ENCODE data around the gene STOML1.

STOML1 gene

GRCh38 chr15:74032606-74033561 is 40.8 kb upstream of the STOML1 start:
- no peak for TF ChIP-seq CTCF (IDR thresholded peaks at IDR 0.05; ENCODE audit: low read depth, low read length, missing control alignments)
- DNase-seq = no peak
- no peak overlapping the region for H3K27ac ChIP-seq
- no peak overlapping the region for H3K4me3 ChIP-seq (ENCODE audit: low read depth, low read length)
- peaks cover 54% of the 10 kb centered on the region for H3K36me3 ChIP-seq (replicated peaks)
- in situ Hi-C loops (cut with HindIII; ENCODE audit: low pct_ligation_motif_present, low sequenced_read_pairs) = no loop called here
- H3K27me3 ChIP-seq (replicated peaks) = no peaks in the 10 kb centered on the region

DNA sequence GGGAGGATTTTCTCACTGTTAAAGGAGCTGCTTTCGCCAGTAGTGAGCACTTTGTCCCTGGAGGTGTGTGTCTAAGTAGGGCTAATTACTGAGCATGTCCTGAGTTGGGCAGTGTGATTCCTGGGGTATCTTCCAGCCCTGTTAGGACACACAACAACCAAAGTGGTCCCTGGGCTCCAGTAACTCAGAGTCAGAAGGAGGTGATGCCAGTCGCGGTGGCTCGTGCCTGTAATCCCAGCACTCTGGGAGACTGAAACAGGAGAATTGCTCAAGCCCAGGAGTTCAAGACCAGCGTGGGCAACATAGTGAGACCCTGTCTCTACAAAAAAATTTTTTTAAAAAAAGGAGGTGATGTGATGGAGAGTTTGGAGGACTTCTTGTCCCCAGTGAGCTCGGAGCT is 40.0 kb upstream of the STOML1 start:
- in situ Hi-C loops (cut with HindIII; ENCODE audit: low pct_ligation_motif_present, low sequenced_read_pairs) = no loop called here
- no peak overlapping the region for H3K27ac ChIP-seq

DNA sequence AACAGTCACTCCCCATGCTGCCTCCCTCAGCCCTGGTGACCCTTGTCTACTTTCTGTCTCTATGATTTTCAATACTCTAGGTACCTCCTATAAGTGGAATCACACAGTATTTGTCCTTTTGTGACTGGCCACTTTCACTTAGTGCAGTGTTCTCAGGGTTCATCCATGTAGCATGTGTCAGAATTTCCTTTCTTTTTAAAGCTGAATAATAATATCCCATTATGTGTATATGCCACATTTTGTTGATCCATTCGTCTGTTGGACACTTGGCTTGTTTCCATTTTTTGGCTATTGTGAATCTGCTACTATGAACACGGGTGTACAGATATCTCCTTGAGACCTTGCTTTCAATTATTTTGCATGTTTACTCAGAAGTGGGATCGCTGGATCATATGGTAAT is 36.6 kb upstream of the STOML1 start:
- Histone ChIP-seq H3K36me3 (replicated peaks) (peaks cover 48% of the 10 kb centered on the region), H3K27me3 (replicated peaks) (no peaks in the 10 kb centered on the region), H3K4me3 (ENCODE audit: low read depth, low read length) (no peak overlapping the region), H3K27ac (no peak overlapping the region)
- DNase-seq = no peak
- in situ Hi-C loops (cut with HindIII; ENCODE audit: low pct_ligation_motif_present, low sequenced_read_pairs) = no loop called here
- no peak for TF ChIP-seq CTCF (IDR thresholded peaks at IDR 0.05; ENCODE audit: low read depth, low read length, missing control alignments)

More for the DNA sequence above, 40.0 kb upstream of the STOML1 start:
- Histone ChIP-seq H3K36me3 (replicated peaks) (peaks cover 58% of the 10 kb centered on the region), H3K4me3 (ENCODE audit: low read depth, low read length) (no peak overlapping the region), H3K27me3 (replicated peaks) (no peaks in the 10 kb centered on the region)
- TF ChIP-seq CTCF (IDR thresholded peaks at IDR 0.05; ENCODE audit: low read depth, low read length, missing control alignments) = no peak
- DNase-seq = no peak

GRCh38 chr15:74027688-74028087 is 35.6 kb upstream of the STOML1 start:
- Histone ChIP-seq H3K27me3 (replicated peaks) (no peaks in the 10 kb centered on the region), H3K4me3 (ENCODE audit: low read depth, low read length) (no peak overlapping the region), H3K27ac (no peak overlapping the region), H3K36me3 (replicated peaks) (peaks cover 47% of the 10 kb centered on the region)
- in situ Hi-C loops (cut with HindIII; ENCODE audit: low pct_ligation_motif_present, low sequenced_read_pairs) = no loop called here
- TF ChIP-seq CTCF (IDR thresholded peaks at IDR 0.05; ENCODE audit: low read depth, low read length, missing control alignments) = no peak
- no peak for DNase-seq

- no peak overlapping the region for H3K4me3 ChIP-seq (ENCODE audit: low read depth, low read length)
- no peak for TF ChIP-seq CTCF (IDR thresholded peaks at IDR 0.05; ENCODE audit: low read depth, low read length, missing control alignments)
- peak; percentile 25 for DNase-seq
- peaks cover 43% of the 10 kb centered on the region for H3K36me3 ChIP-seq (replicated peaks)
- no peaks in the 10 kb centered on the region for H3K27me3 ChIP-seq (replicated peaks)
- no peak overlapping the region for H3K27ac ChIP-seq
- in situ Hi-C loops (cut with HindIII; ENCODE audit: low pct_ligation_motif_present, low sequenced_read_pairs) = no loop called here
Measured at GRCh38 chr15:74025436-74025835, 33.3 kb upstream of the STOML1 start.

Measured in brain microvascular endothelial cell (primary cell).